Right lobe of liver (tissue), 6 donors: ENCODE results near the gene NRSN1. TPM values are rescaled to one million over a fixed set of nuclear protein-coding genes. Genes with fewer than 3 reads are reported as not detected.

ENCODE experiments used
- ATAC-seq, 4 donors: fragments of 200-7000 bp; cut with Tn5 transposase; one replicate each; pipeline ENCODE4 v1.9.1; 2020; ENCODE audit warnings: mild to moderate bottlenecking in 4 of 4, moderate library complexity in 4 of 4
- DNase-seq, 3 donors: peaks; one replicate each; pipeline ENCODE4 v3.0.0-alpha.2; 2020
- H3K27ac ChIP-seq, 3 donors: fragments of 200-600 bp; one replicate each; pipeline ENCODE4 v1.8.0; 2022
- H3K27me3 ChIP-seq, 2 donors: fragments of 200-600 bp; one replicate each; pipeline ENCODE4 v1.8.0; 2022
- H3K36me3 ChIP-seq, 4 donors: fragments of 200-600 bp; sonication (generic) in 1 of 4; one replicate each; pipeline versions ENCODE4 v1.5.1 to v1.8.0; 2017 to 2022; ENCODE audit warnings: control low read depth in 1 of 4
- H3K4me1 ChIP-seq, 4 donors: fragments of 200-600 bp; sonication (generic) in 1 of 4; one replicate each; pipeline versions ENCODE4 v1.5.1 to v1.8.0; 2017 to 2022; ENCODE audit warnings: control low read depth in 1 of 4
- H3K4me3 ChIP-seq, 3 donors: fragments of 200-600 bp; one replicate each; pipeline ENCODE4 v1.8.0; 2022
- H3K9me3 ChIP-seq, 4 donors: fragments of 200-600 bp; sonication (generic) in 1 of 4; one replicate each; pipeline versions ENCODE4 v1.5.1 to v1.8.0; 2017 to 2022; ENCODE audit warnings: control low read depth in 1 of 4
- POLR2A ChIP-seq: fragments of 450-650 bp; IDR thresholded peaks from one replicate; pipeline ENCODE4 v1.6.1; 2017; ENCODE audit warnings: antibody characterized with exemption, mild to moderate bottlenecking
- WGBS: methylation state at CpG from one replicate; pipeline ENCODE4 v1.1.6; 2018; ENCODE audit warnings: low coverage, low lambda C conversion rate; ENCODE audit not compliant: insufficient coverage; ENCODE audit errors: missing lambda C conversion rate; 5-methylcytosine and 5-hydroxymethylcytosine counted together
- intact Hi-C, 2 donors: fragments of 100-400 bp; cut with DNase I; formaldehyde crosslinking; loops; one replicate each; pipeline versions ENCODE4 v1.11.2 to v1.14.1; 2022
- total RNA-seq, 6 experiments: library from RNA; depleted of rRNA in 2 of 6; stranded (reverse); fragments of >200 nt in 2 of 6; fragmentation: NEBNext Ultra II Directional in 3 of 6; extraction: Animal tissue kit (Norgen Biotek cat#: 25700) in 3 of 6; gene quantifications; one replicate each; pipeline versions ENCODE4 v1.1.0 to v1.2.4, GENCODE V29; 2016 to 2023
- TF ChIP-seq, protein P1 (sequence below), 4 donors: fragments of 200-600 bp in 3 of 4; fragments of 450-650 bp in 1 of 4; IDR thresholded peaks; one replicate each; pipeline versions ENCODE4 v1.5.1 to v1.8.0; 2016 to 2022; ENCODE audit warnings: antibody characterized with exemption in 4 of 4, mild to moderate bottlenecking in 2 of 4
- donor health status: DM: no; HTN: yes; CAD: no.
- donor health status: DM: no; HTN: no; CAD: no.
- donor health status: DM: no; HTN: no; CAD: no.
- donor health status: DM: no; HTN: yes; CAD: no.
- donor health status: DM: no; HTN: yes; CAD: no.

The NRSN1 gene
- total RNA-seq, 6 experiments from 2014 or later = not detected

- Histone ChIP-seq H3K36me3 (no peaks in the 10 kb centered on the region), H3K27ac (no peak overlapping the region), H3K27me3 (no peaks in the 10 kb centered on the region), H3K4me3 (no peak overlapping the region), H3K9me3 (no peaks in the 10 kb centered on the region), H3K4me1 (no peaks in the 10 kb centered on the region)
- intact Hi-C loops = no loop called here
- 41% methylated on average over 8 of the region's 8 CpGs for WGBS
- ATAC-seq = no peak
- DNase-seq = no peak
- no peak for TF ChIP-seq POLR2A
- TF ChIP-seq, protein P1, sequence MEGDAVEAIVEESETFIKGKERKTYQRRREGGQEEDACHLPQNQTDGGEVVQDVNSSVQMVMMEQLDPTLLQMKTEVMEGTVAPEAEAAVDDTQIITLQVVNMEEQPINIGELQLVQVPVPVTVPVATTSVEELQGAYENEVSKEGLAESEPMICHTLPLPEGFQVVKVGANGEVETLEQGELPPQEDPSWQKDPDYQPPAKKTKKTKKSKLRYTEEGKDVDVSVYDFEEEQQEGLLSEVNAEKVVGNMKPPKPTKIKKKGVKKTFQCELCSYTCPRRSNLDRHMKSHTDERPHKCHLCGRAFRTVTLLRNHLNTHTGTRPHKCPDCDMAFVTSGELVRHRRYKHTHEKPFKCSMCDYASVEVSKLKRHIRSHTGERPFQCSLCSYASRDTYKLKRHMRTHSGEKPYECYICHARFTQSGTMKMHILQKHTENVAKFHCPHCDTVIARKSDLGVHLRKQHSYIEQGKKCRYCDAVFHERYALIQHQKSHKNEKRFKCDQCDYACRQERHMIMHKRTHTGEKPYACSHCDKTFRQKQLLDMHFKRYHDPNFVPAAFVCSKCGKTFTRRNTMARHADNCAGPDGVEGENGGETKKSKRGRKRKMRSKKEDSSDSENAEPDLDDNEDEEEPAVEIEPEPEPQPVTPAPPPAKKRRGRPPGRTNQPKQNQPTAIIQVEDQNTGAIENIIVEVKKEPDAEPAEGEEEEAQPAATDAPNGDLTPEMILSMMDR (IDR thresholded peaks at IDR 0.05) = no peak
Observed at GRCh38 chr6:24147511-24148153, 21.6 kb downstream of the NRSN1 start.

GRCh38 chr6:24148154-24148570 lies 22.1 kb downstream of the NRSN1 start:
- ATAC-seq (no peak), DNase-seq (no peak)
- Histone ChIP-seq H3K27ac (no peak overlapping the region), H3K36me3 (no peaks in the 10 kb centered on the region), H3K27me3 (no peaks in the 10 kb centered on the region), H3K4me1 (no peaks in the 10 kb centered on the region), H3K4me3 (no peak overlapping the region), H3K9me3 (no peaks in the 10 kb centered on the region)
- intact Hi-C loops = no loop called here
- WGBS = 48% methylated on average over 2 of the region's 3 CpGs
- TF ChIP-seq, protein P1 (IDR thresholded peaks at IDR 0.05) = no peak
- TF ChIP-seq POLR2A = no peak

DNA sequence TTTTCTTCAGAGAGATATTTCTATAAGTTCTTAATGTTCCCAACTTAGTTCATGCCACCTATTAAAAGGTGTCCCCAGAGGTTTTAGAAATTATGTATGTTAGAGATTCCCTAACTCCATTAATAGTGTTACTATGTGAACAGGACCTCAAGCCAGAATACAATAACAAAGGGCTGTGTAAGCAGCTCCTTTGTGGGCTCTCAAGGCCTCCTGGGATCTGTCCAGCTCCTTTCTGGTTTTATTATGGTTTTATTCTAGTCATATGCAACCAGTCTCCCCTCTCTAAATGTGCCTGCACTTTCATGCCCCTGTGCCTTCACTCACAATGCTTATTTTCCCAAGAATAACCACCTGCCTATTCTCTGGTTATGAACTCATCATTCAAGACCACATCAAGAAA lies 22.7 kb downstream of the NRSN1 start:
- H3K9me3 ChIP-seq = no peaks in the 10 kb centered on the region
- H3K27ac ChIP-seq = no peak overlapping the region
- H3K4me1 ChIP-seq = no peaks in the 10 kb centered on the region
- ATAC-seq (no peak), DNase-seq (no peak)
- H3K36me3 ChIP-seq = no peaks in the 10 kb centered on the region
- no peak overlapping the region for H3K4me3 ChIP-seq
- intact Hi-C loops = no loop called here
- H3K27me3 ChIP-seq = no peaks in the 10 kb centered on the region
- TF ChIP-seq POLR2A = no peak
- TF ChIP-seq, protein P1 (IDR thresholded peaks at IDR 0.05) = no peak

GRCh38 chr6:24149296-24149695 lies 23.3 kb downstream of the NRSN1 start:
- H3K27me3 ChIP-seq = no peaks in the 10 kb centered on the region
- H3K36me3 ChIP-seq = no peaks in the 10 kb centered on the region
- no peak for TF ChIP-seq POLR2A
- TF ChIP-seq, protein P1 (IDR thresholded peaks at IDR 0.05) = no peak
- no peaks in the 10 kb centered on the region for H3K4me1 ChIP-seq
- no peak for DNase-seq
- no peak overlapping the region for H3K27ac ChIP-seq
- intact Hi-C loops = no loop called here
- ATAC-seq = no peak
- no peak overlapping the region for H3K4me3 ChIP-seq
- H3K9me3 ChIP-seq = no peaks in the 10 kb centered on the region

- ATAC-seq (no peak), DNase-seq (no peak)
- Histone ChIP-seq H3K9me3 (no peaks in the 10 kb centered on the region), H3K4me3 (no peak overlapping the region), H3K27me3 (no peaks in the 10 kb centered on the region), H3K27ac (no peak overlapping the region), H3K4me1 (no peaks in the 10 kb centered on the region), H3K36me3 (no peaks in the 10 kb centered on the region)
- intact Hi-C loops = no loop called here
- TF ChIP-seq, protein P1 (IDR thresholded peaks at IDR 0.05) = no peak
- WGBS = 63% methylated on average over 3 of the region's 3 CpGs
Observed at GRCh38 chr6:24149836-24150235, 23.8 kb downstream of the NRSN1 start.
